ENCODE measurements around the gene DOCK7.
"Not testable (repeated sequence)": the region's sequence is repeated elsewhere in the genome, so short reads cannot be mapped to it uniquely, and the experiment has no call there.

The DOCK7 gene

GRCh38 chr1:62528015-62528414 is 160.2 kb downstream of the DOCK7 start:
- no peak for DNase-seq (ENCODE audit: low read depth)
- no peak overlapping the region for H3K4me3 ChIP-seq (ENCODE audit: low read depth, low read length)
- TF ChIP-seq CTCF (conservative IDR thresholded peaks at IDR 0.05; ENCODE audit: low read depth, low read length), result no peak

- DNase-seq (ENCODE audit: low read depth); H3K4me3 ChIP-seq (ENCODE audit: low read depth, low read length): not testable (repeated sequence)
Observed at GRCh38 chr1:62527346-62527745, 160.8 kb downstream of the DOCK7 start.

GRCh38 chr1:62523860-62524259 is 164.3 kb downstream of the DOCK7 start:
- no peak for TF ChIP-seq CTCF (conservative IDR thresholded peaks at IDR 0.05; ENCODE audit: low read depth, low read length)
- H3K4me3 ChIP-seq (ENCODE audit: low read depth, low read length), result no peak overlapping the region
- DNase-seq (ENCODE audit: low read depth), result no peak

- no peak for DNase-seq (ENCODE audit: low read depth)
- no peak for TF ChIP-seq CTCF (conservative IDR thresholded peaks at IDR 0.05; ENCODE audit: low read depth, low read length)
- H3K4me3 ChIP-seq (ENCODE audit: low read depth, low read length), result no peak overlapping the region
Observed at GRCh38 chr1:62516600-62516999, 171.6 kb downstream of the DOCK7 start.

GRCh38 chr1:62514746-62515423 is 173.3 kb downstream of the DOCK7 start:
- peak; percentile 77 for DNase-seq (ENCODE audit: low read depth)
- no peak for TF ChIP-seq CTCF (conservative IDR thresholded peaks at IDR 0.05; ENCODE audit: low read depth, low read length)
- no peak overlapping the region for H3K4me3 ChIP-seq (ENCODE audit: low read depth, low read length)

GRCh38 chr1:62513013-62513412 is 175.2 kb downstream of the DOCK7 start:
- DNase-seq (ENCODE audit: low read depth), result no peak
- H3K4me3 ChIP-seq (ENCODE audit: low read depth, low read length), result no peak overlapping the region
- TF ChIP-seq CTCF (conservative IDR thresholded peaks at IDR 0.05; ENCODE audit: low read depth, low read length), result no peak

GRCh38 chr1:62509028-62509427 is 179.2 kb downstream of the DOCK7 start:
- DNase-seq (ENCODE audit: low read depth), result no peak
- no peak for TF ChIP-seq CTCF (conservative IDR thresholded peaks at IDR 0.05; ENCODE audit: low read depth, low read length)
- H3K4me3 ChIP-seq (ENCODE audit: low read depth, low read length), result no peak overlapping the region
